Measurements from ENCODE around the gene OR52E4.

OR52E4 gene

GRCh38 chr11:5923427-5923776 lies 43.0 kb downstream of the OR52E4 start:
- TF ChIP-seq CTCF (IDR thresholded peaks at IDR 0.05; ENCODE audit: low read depth, low read length): no peak
- DNase-seq (ENCODE audit: low read depth in 2 of 2): no peak
- H3K4me3 ChIP-seq (replicated peaks in 1 of 2; ENCODE audit: low read depth in 2 of 2, low read length in 2 of 2): no peak overlapping the region

- DNase-seq (ENCODE audit: low read depth in 2 of 2): peak in 1 of 2 donors; percentile 1
- no peak for TF ChIP-seq CTCF (IDR thresholded peaks at IDR 0.05; ENCODE audit: low read depth, low read length)
- H3K4me3 ChIP-seq (replicated peaks in 1 of 2; ENCODE audit: low read depth in 2 of 2, low read length in 2 of 2): no peak overlapping the region
Observed at GRCh38 chr11:5923794-5924193, 43.4 kb downstream of the OR52E4 start.

GRCh38 chr11:5928271-5928670 lies 47.8 kb downstream of the OR52E4 start:
- no peak for TF ChIP-seq CTCF (IDR thresholded peaks at IDR 0.05; ENCODE audit: low read depth, low read length)
- no peak for DNase-seq (ENCODE audit: low read depth in 2 of 2)
- no peak overlapping the region for H3K4me3 ChIP-seq (replicated peaks in 1 of 2; ENCODE audit: low read depth in 2 of 2, low read length in 2 of 2)

GRCh38 chr11:5928811-5929210 lies 48.4 kb downstream of the OR52E4 start:
- no peak for DNase-seq (ENCODE audit: low read depth in 2 of 2)
- no peak overlapping the region for H3K4me3 ChIP-seq (replicated peaks in 1 of 2; ENCODE audit: low read depth in 2 of 2, low read length in 2 of 2)
- no peak for TF ChIP-seq CTCF (IDR thresholded peaks at IDR 0.05; ENCODE audit: low read depth, low read length)

- no peak for TF ChIP-seq CTCF (IDR thresholded peaks at IDR 0.05; ENCODE audit: low read depth, low read length)
- DNase-seq (ENCODE audit: low read depth in 2 of 2): no peak
- no peak overlapping the region for H3K4me3 ChIP-seq (replicated peaks in 1 of 2; ENCODE audit: low read depth in 2 of 2, low read length in 2 of 2)
Observed at GRCh38 chr11:5929571-5930368, 49.3 kb downstream of the OR52E4 start.

- no peak for DNase-seq (ENCODE audit: low read depth in 2 of 2)
Observed at GRCh38 chr11:5930614-5931013, 50.2 kb downstream of the OR52E4 start.

More at GRCh38 chr11:5930614-5931013, 50.2 kb downstream of the OR52E4 start:
- H3K4me3 ChIP-seq (replicated peaks in 1 of 2; ENCODE audit: low read depth in 2 of 2, low read length in 2 of 2): no peak overlapping the region
- TF ChIP-seq CTCF (IDR thresholded peaks at IDR 0.05; ENCODE audit: low read depth, low read length): no peak
